ENCODE results near the gene GLS. TPM values are rescaled to one million over a fixed set of nuclear protein-coding genes. Genes with fewer than 3 reads are reported as not detected.

GLS gene
- total and polyA plus RNA-seq, 2 donors (not counting 3 experiments of a cell fraction or from before 2014, with no cell fraction given): 49.0 to 183 TPM

GRCh38 chr2:190984595-190984994 lies 104.0 kb downstream of the GLS start:
- Histone ChIP-seq H4K20me1 (replicated peaks; ENCODE audit: control insufficient read depth, extremely low read depth, insufficient read depth, low read length) (no peaks in the 10 kb centered on the region), H3K4me3 (replicated peaks in 1 of 3; ENCODE audit: insufficient read depth in 1 of 3, low read depth in 1 of 3, low read length in 3 of 3) (no peak overlapping the region), H3K9me3 (replicated peaks; ENCODE audit: control insufficient read depth, insufficient read depth, low read length) (no peaks in the 10 kb centered on the region), H3K9ac (replicated peaks; ENCODE audit: extremely low read depth, insufficient read depth, low read length) (peak overlapping the region; percentile 7), H3K79me2 (ENCODE audit: control insufficient read depth, insufficient read depth, low read length) (no peaks in the 10 kb centered on the region), H3K4me2 (ENCODE audit: insufficient read depth, low read length) (no peak overlapping the region), H3K36me3 (ENCODE audit: control insufficient read depth in 2 of 2, extremely low read depth in 1 of 2, insufficient read depth in 2 of 2, low read length in 2 of 2) (peaks cover 13 to 51% of the 10 kb centered on the region in 2 experiments), H3K9me1 (replicated peaks; ENCODE audit: control insufficient read depth, extremely low read depth, insufficient read depth, low read length) (no peaks in the 10 kb centered on the region), H3K4me1 (ENCODE audit: control insufficient read depth, extremely low read depth, insufficient read depth, low read length) (peaks cover 39% of the 10 kb centered on the region), H3K27ac (ENCODE audit: insufficient read depth, low read depth, low read length) (peak overlapping the region; percentile 71), H3K27me3 (ENCODE audit: control insufficient read depth in 2 of 2, insufficient read depth in 2 of 2, low read length in 2 of 2) (no peaks in the 10 kb centered on the region), H2AFZ (ENCODE audit: low read depth, low read length) (no peak overlapping the region)
- DNase-seq (ENCODE audit: low read depth, low spot score): peak; percentile 65
- intact Hi-C loops (cut with micrococcal nuclease): loop anchor here (5.0 kb wide), 1 partner anchor 302 kb away; no protein-coding TSS in a partner anchor
- BruUV-seq (replicated peaks): no TSS peak
- ChIA-PET POLR2A (interaction anchor here (1.3 kb wide), 1 partner anchor 104 kb away, joined by 5 read pairs; the partner anchor contains the start of gene GLS), CTCF (interaction anchor here (1.2 to 1.3 kb wide), 2 partner anchors 47 to 129 kb away, joined by 3 read pairs; no protein-coding TSS in a partner anchor)
- dilution Hi-C loops (cut with MboI; ENCODE audit: extremely low pct_ligation_motif_present, low sequenced_read_pairs): no loop called here
- FAIRE-seq: peak; percentile 89
- TF ChIP-seq POLR2AphosphoS5 (IDR thresholded peaks at IDR 0.05; ENCODE audit: insufficient read depth, low read depth, low read length) (peak; percentile 42), FOS (IDR thresholded peaks at IDR 0.05; ENCODE audit: borderline replicate concordance, insufficient read depth, low read length) (peak; percentile 18), JUN (IDR thresholded peaks at IDR 0.05; ENCODE audit: borderline replicate concordance, insufficient read depth, insufficient read length, low read depth) (peak; percentile 66), EZH2 (IDR thresholded peaks at IDR 0.05; ENCODE audit: borderline replicate concordance, low read depth, low read length, severe bottlenecking) (no peak)

GRCh38 chr2:190986221-190986953 lies 105.8 kb downstream of the GLS start:
- Histone ChIP-seq H3K4me2 (ENCODE audit: insufficient read depth, low read length) (no peak overlapping the region), H3K4me1 (ENCODE audit: control insufficient read depth, extremely low read depth, insufficient read depth, low read length) (peaks cover 26% of the 10 kb centered on the region), H4K20me1 (replicated peaks; ENCODE audit: control insufficient read depth, extremely low read depth, insufficient read depth, low read length) (no peaks in the 10 kb centered on the region), H3K9me1 (replicated peaks; ENCODE audit: control insufficient read depth, extremely low read depth, insufficient read depth, low read length) (no peaks in the 10 kb centered on the region), H3K27ac (ENCODE audit: insufficient read depth, low read depth, low read length) (no peak overlapping the region), H3K27me3 (ENCODE audit: control insufficient read depth in 2 of 2, insufficient read depth in 2 of 2, low read length in 2 of 2) (no peaks in the 10 kb centered on the region), H3K4me3 (replicated peaks in 1 of 3; ENCODE audit: insufficient read depth in 1 of 3, low read depth in 1 of 3, low read length in 3 of 3) (no peak overlapping the region), H3K9me3 (replicated peaks; ENCODE audit: control insufficient read depth, insufficient read depth, low read length) (no peaks in the 10 kb centered on the region), H3K9ac (replicated peaks; ENCODE audit: extremely low read depth, insufficient read depth, low read length) (no peak overlapping the region), H3K36me3 (ENCODE audit: control insufficient read depth in 2 of 2, extremely low read depth in 1 of 2, insufficient read depth in 2 of 2, low read length in 2 of 2) (peaks cover 17 to 61% of the 10 kb centered on the region in 2 experiments), H2AFZ (ENCODE audit: low read depth, low read length) (no peak overlapping the region), H3K79me2 (ENCODE audit: control insufficient read depth, insufficient read depth, low read length) (no peaks in the 10 kb centered on the region)
- DNase-seq (ENCODE audit: low read depth, low spot score): no peak
- FAIRE-seq: no peak
- dilution Hi-C loops (cut with MboI; ENCODE audit: extremely low pct_ligation_motif_present, low sequenced_read_pairs): no loop called here
- BruUV-seq (replicated peaks): no TSS peak
- POLR2A ChIA-PET: no interaction called here
- CTCF ChIA-PET: no interaction called here
- intact Hi-C loops (cut with micrococcal nuclease): no loop called here
- TF ChIP-seq MYC (IDR thresholded peaks at IDR 0.05; ENCODE audit: low read depth, low read length) (no peak), POLR2AphosphoS5 (IDR thresholded peaks at IDR 0.05; ENCODE audit: insufficient read depth, low read depth, low read length) (no peak), JUN (IDR thresholded peaks at IDR 0.05; ENCODE audit: borderline replicate concordance, insufficient read depth, insufficient read length, low read depth) (no peak), CTCF (IDR thresholded peaks at IDR 0.05; ENCODE audit: extremely low read depth in 1 of 2, insufficient read depth in 1 of 2, low read depth in 1 of 2, low read length in 2 of 2) (no peak), GATA2 (IDR thresholded peaks at IDR 0.05; ENCODE audit: insufficient read depth, insufficient read length, low read depth, low read length) (no peak), FOS (IDR thresholded peaks at IDR 0.05; ENCODE audit: borderline replicate concordance, insufficient read depth, low read length) (no peak)

All from endothelial cell of umbilical vein (primary cell).